ENCODE results near the gene HLA-DPA1.
"Not testable (repeated sequence)": the region's sequence is repeated elsewhere in the genome, so short reads cannot be mapped to it uniquely, and the experiment has no call there.

Gene HLA-DPA1

DNA sequence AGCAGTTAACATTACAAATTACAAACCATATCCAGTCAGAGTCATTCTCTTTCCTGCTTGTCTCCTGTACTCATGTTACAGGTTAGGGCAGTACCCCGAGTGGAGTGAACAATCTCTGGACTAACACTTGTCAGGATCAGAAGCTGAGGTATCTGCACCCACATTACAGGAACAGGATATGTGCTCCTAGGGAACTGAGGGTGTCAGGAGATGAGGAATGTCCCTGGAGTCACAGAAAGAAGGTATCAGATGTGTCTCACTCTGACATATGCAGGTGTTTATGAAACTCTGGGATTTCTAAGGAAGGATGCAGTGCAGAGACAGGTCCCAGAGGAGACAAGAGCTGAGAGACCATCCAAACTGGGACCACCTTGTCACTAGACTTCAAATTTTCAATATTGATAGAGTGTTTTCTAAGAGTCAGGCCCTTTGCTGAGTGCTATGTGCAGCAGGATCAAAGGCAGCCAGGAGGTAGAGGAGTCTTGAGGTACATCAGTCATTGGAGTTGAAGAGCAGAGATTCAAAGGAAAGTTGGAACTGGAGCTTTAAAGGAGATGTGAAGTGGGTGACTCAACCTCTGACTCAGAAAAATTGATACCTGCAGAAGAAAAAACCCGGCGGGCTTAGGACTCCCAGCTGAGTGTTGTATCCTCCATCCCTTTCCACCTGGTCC is 14.9 kb upstream of the HLA-DPA1 start:
- DNase-seq, result no peak

DNA sequence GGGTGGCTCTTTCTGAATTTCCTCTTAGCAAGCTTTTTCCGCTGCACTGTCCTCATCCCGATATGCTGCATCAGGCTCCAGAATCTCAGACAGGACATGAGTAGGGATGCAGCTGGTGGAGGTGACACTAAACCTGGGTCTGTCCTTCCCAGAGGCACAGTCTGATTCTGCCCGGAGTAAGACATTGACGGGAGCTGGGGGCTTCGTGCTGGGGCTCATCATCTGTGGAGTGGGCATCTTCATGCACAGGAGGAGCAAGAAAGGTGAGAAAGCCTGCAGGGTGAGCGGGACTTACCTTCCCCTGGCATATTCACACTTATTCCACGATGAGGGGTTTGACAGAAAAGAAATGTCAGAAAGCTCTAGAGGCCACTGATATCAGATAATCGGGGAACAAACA is 12.2 kb upstream of the HLA-DPA1 start:
- DNase-seq, result no peak

DNA sequence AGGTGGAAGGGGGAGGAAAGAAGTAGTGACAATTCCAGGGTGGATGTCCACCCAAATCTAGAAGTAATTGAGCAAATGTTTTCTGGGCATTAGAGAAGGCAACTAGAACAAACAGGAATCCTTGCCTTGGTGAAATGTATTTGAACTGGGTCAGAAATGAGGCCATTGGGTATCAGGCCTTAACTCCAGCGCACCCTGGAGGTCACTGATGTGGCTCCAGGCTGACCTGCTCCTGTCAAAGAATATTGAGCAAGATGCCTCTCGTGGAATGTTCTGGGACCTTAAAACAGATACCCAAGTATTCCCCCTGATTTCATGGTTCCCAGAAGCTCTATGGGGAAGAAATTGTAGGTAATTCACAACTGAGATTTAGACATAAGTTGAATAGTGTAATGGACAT is 9.3 kb upstream of the HLA-DPA1 start:
- DNase-seq, result peak; percentile 60

DNA sequence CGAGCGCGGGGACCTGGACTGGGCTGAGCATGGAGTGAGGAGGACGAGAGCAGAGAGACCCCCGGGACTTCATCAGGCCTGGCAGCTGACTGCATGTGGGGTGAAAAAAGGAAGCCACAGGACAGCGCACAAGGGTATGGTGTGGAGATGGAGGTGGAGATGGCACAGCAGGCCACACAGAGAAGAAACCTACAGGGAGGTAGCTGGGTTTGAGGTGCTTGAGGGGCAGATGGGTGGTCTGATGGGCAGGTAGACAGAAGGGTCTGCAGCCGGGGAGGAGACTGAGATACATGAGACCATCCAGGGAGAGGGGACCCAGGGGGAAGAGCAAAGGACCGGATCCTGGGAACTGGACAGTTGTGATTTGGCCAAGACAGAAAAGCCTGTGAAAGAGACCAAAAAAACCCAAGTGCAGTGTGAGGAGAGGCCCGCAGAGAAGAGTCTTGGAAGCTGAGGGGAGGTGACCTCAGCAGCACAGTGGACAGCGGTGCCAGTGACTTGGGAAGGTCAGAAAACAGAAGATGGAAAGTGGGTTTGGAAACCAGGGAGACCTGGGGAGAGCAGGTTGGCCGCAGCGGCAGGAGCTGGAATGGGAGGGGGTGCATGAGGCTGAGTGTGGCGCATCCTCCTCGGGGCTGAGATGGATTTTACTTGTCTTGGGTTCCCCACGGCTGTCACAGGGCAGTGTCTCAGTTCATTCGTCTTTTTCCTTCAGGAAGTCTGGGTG is 7.8 kb upstream of the HLA-DPA1 start:
- DNase-seq, result no peak

DNA sequence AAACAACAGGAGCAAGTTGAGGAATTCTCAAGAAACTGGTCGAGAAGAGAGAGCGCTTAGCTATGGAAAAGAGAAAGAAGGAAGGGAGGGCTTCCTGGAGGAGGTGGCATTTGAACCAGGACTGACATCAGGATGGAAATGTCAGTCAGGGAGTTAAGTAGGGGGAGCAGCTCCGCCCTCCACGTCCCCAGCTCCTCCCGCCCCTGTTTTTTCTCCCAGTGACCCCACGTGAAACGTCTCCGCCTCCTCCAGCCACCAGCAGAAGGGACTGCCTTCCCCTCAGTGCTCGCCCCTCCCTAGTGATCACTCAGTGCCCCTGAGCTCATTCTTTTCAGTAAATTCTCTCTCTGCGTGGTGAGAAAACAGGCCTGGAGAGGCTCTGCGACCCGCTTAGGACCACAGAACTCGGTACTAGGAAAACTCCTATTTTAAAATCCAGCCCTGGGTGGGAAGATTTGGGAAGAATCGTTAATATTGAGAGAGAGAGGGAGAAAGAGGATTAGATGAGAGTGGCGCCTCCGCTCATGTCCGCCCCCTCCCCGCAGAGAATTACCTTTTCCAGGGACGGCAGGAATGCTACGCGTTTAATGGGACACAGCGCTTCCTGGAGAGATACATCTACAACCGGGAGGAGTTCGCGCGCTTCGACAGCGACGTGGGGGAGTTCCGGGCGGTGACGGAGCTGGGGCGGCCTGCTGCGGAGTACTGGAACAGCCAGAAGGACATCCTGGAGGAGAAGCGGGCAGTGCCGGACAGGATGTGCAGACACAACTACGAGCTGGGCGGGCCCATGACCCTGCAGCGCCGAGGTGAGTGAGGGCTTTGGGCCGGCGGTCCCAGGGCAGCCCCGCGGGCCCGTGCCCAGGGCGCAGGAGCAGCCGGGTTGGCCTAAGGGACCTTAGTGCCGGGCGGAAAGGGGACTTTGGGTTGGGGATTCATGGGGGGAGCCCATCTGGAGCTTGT is 7.0 kb upstream of the HLA-DPA1 start:
- DNase-seq, result peak; percentile 67

DNA sequence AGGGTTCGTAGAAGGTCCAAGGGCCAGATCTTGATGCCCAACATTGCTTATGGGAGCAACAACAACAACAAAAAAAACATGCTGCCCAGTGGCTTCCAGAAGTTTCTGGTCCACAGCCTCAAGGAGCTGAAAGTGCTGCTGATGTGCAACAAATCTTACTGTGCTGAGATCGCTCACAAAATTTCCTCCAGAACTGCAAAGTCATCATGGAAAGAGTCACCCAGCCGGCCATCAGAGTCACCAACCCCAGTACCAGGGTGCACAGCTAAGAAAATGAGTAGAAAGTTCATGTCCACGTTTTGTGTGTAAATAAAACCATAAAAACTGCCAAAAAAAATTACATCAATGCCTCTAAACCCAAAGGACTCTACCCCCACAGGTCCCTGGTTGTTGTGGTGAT is 6.1 kb upstream of the HLA-DPA1 start:
- no peak for DNase-seq

DNA sequence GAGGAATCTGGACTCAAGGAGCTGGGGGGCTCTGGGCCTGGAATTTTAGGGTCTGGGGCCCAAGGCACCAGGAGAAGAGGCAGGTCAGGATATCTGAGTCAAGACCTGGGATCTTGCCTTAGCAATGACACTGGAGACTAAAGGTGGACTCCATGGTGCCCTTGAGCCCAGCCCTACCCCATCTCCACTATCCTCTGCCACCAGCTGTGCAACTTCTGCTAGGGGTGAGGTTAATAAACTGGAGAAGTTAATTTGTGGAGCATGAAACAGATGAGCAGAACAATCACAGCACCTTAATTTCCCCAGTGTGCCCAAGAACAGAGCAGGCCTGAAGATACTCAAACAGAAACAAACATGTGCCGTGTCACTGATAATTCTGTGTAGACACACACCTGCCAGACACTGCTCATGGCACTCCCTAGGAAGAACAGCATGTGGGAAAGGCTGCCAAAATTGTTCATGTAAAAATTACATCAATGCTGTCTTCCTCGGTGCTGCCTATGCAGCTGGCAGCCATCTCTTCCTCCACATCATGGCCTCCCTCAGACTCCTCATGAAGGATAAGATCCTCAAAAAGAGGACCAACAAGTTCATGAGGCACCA is 5.6 kb upstream of the HLA-DPA1 start:
- DNase-seq, result no peak

DNA sequence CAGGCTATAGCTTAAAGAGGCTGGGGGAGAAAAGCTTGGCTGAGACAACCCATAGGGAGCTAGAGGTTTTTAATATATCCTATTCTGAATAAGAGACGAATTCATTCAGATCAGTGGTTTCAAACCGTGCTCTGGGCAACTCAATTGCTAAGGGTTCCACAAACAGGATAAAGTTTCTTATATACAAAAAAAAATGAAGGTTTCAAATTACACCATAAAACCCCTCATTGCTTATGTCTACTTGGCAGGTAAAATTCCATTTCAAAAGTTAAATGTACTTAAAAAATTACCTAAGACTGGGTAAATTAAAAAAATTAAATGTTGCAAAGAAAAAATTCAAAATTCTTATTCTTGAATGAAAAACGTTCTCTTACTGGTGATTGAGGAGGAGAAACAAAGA is 5.0 kb upstream of the HLA-DPA1 start:
- no peak for DNase-seq

DNA sequence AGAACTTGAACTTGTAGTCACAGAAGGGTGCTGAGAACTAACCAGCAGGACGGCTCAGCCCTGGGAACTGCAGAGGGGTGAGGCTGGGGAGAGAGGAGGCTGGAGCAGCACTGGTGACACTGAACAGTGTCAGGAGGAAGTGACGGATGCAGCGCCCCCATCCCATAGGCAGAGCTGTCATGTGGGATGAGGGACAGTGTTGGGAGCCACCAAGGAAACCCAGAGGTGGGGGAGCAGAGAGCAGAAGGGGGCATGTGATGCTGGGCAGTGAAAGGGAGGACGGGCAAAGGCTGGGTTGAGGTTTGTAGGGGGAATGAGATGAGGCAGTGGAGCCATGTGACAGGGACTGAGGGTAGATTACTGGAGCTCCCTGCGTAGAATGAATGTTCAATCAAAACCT is 4.5 kb upstream of the HLA-DPA1 start:
- no peak for DNase-seq

DNA sequence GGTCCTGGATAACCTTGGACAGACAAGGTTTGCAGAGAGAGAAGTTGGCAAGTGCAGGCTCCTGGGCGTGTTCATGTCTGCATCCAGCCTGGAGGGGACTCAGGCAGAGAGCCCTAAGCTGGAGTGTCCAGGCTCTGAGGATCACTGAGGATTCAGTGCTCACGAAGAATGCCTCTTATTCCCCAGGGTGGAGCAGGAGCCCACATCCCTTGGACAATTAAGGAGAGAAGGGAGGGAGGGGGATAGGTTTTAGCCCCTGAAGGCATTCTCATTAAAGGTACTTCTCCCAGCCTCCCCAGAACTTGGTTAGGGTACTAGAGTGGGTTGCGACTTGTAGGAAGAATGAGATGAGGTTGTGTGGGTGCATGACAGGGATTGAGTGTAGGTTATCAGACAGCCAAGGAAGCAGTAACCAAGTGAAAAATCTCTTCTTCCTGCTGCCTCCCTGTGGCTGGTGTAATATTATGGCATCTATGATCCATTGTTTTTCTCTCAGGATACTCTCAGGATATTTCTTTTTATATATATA is 3.0 kb upstream of the HLA-DPA1 start:
- no peak for DNase-seq

DNA sequence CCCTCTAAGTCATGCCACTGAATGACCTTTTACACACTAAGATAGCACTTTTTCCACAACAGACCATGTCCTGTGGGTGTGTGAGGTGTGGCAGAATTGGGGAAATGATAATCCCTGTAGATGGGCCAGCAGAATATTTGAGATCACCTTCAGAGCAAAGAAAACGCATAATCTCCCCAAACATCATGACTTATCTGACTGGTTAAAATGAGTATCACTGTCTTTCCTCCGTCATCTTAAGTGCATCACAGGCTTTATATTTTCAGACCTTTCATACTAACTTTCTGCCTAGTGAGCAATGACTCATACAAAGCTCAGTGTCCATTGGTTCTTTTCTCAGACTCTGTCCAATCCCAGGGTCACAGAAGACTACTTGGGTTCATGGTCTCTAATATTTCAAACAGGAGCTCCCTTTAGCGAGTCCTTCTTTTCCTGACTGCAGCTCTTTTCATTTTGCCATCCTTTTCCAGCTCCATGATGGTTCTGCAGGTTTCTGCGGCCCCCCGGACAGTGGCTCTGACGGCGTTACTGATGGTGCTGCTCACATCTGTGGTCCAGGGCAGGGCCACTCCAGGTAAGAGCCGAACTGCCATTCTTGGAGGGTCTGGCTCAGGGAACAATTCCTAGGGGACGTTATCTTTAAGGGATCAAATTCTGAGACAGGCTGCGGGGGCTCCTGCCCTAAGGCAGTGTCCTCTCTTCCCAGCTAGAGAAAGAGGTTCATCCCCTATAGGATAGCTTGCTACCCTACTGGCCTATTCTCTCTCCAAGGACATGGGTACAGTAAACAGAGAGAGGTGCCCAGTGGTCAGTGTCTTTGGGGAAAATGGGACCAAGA is 2.3 kb upstream of the HLA-DPA1 start, which contains the start of gene HLA-DPB1:
TSS of gene HLA-DPB1 (plus strand) at position 423 of the 838 bp plus-strand sequence. CDS start at position 475, 52 bp downstream.
- peak; percentile 81 for DNase-seq

DNA sequence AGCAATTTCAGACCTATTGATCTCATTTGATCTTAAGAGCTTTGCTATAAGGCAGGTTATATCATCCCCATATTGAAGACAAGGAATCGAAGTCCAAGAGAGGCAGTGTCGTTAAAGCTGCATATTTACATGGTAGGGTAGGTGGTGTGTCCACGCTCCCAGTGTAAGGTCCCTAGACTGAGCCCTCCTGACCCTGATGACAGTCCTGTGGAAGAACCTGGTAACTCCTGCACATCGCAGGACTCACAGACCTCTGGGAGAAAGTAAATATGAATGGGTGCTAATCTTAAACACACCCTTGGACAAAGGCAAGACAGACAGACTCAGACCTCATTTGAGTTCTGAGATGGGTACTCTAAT is 1.7 kb upstream of the HLA-DPA1 start:
- DNase-seq, result no peak

DNA sequence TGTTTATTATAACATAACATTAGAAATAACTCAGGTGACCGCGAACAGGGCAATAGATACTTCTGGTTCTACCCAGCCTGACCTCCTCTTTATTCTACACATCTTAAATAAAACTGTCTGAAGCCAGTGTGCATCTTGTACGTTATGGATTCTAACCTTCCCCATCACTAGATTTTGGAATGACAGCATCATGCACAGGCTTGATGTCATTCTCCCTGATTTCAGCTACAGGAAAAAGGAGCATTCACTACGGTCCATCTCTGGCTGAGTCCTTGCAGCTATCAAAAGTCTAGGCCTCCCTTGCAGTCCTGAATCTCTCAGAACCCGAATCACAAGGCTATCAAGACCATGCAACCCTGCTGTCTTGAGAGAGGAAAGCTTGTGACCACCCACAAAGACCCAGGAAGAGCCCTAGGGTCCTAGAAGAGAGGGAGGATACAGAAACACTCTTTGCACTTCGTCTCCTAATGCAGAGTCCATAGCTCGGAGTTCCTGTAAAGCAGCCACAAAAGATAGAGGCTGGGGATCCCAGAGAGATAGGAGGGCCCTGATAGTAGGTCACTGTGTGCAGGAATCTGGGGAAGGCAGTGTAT is 845 bp downstream of the HLA-DPA1 start:
- DNase-seq, result no peak

DNA sequence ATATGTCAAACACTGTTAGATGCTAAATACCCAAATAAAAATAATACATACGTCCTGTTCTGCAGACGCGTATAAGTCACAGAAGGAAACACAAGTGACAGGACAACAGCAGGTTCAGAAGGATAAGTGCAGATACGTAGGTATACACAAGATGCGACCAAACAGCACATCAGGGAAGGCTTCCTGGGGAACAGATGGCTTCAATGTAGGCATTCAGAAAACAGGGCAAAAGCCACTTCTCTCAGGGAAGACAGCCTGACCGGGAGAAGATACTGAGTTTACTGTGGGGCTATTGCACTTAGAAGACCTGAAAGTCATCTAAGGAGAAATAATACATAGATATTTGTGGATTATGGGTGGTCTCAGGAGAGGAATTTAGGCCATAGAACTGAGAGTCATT is 1.9 kb downstream of the HLA-DPA1 start:
- no peak for DNase-seq

DNA sequence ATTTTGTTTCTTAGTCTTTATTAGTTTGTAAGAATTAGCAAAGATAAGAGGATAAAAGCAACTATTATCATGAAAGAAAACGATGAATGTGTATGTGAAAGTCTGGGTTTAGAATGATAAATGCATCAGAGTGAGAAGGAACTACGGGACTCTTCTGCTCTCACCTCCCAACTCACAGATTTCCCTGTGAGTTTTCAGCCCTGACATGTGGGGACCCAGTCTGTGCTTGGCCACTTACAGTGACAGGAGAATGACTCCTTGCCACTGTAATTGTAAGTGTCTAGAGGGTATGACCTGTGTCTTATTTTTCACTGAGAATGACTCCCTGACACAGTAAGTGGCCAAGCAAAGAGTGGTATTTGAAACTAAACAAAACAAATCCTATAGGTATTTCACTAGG is 2.5 kb downstream of the HLA-DPA1 start:
- DNase-seq, result no peak

DNA sequence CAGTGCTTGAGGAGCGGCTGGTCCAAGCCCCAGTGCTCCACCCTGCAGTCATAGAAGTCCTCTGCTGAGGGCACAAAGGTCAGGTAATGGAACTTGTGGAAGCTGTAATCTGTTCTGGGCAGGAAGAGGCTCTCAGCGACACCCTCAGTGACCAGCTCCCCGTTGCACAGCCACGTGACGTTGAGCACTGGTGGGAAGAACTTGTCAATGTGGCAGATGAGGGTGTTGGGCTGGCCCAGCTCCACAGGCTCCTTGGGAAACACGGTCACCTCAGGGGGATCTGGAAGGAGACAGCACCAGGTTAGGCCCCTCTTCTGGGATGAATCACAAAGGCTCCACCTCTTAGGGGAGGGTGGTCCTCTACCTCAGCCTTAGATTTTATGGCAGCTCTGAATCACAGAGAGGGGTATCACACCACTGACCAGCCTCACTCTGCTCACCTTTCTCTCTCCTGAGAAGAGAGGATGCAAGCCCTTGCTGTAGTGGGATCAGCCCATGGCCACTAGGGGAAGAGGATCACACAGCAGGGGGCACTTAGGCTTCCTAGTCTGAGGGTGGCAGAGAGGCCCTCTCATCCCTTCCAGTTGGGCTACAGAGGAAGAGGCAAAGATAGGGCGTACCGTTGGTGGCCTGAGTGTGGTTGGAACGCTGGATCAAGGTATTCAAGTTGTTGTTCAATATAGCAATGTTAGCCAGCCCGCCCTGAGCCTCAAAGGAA is 4.3 kb downstream of the HLA-DPA1 start:
- DNase-seq, result no peak

DNA sequence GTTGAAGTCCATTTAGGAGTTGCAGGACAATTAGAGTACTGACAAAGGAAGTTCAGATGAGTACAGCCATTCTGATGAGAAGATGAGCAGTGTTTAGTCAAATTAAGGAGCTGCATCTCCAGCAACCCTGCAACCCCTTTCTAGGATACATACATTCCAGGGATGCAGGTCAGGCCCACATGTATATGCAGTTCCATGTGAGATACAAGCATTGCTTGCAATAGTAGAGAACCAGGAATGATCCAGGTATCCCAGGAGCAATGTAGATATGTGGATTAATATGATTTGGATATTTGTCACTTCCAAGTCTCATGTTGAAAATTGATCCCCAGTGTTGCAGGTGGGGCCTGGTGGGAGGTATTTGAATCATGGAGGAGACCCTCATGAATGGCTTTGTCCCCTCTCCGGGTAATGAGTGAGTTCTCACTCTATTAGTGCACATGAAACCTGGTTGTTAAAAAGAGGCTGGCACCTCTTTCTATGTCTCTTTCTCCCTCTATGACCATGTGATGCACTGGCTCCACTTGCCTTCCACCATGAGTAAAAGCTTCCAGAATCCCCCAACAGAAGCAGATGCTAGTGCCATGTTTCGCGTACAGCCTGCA is 6.4 kb downstream of the HLA-DPA1 start:
- DNase-seq, result no peak

DNA sequence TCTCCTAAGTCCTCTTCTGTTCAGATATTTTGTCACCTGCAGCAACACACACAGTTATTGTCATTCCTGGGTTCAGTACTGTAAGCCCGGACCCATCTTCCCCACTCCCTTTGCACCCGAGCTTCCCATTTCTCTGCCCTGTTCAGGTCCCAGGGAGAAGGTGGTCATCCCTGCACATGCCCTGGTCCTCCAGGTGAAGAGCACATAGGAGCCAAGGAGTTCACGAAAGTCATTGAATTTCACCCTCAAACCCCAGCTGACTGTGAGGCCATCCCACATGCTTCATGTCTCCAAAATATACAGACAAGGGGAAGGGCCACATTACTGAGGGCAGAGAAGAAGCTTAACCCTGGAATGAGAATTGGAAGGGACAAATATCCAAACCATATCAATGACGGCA is 8.1 kb downstream of the HLA-DPA1 start:
- no peak for DNase-seq

DNA sequence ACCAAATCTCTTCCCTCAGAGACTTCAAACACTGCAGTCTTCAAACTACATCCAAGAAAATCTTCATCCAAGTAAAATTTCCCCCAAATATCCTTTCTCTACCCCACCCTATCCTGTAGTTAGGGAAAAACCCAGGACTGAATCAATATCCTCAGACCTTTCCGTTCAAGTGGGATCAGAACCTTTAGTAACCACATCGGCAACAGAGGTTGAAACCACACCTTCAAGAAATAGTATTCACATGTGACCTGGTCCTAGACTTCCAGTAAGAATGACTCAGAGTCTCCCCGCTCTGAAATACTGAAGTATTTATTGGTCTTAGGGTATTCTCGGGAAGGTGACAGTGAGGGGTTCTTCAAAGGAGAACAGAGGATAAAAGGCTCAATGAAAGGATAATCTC is 8.7 kb downstream of the HLA-DPA1 start:
- no peak for DNase-seq

DNA sequence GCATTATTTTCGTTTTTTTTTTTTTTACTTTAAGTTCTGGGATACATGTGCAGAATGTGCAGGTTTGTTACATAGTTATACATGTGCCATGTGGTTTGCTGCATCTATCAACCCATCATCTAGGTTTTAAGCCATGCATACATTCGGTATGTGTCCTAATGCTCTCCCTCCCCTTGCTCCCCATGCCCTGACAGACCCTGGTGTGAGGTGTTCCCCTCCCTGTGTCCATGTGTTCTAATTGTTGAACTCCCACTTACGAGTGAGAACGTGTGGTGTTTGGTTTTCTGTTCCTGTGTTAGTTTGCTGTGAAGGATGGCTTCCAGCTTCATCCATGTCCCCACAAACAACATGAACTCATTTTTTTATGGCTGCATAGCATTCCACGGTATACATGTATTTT is 10.0 kb downstream of the HLA-DPA1 start:
- DNase-seq, result not testable (repeated sequence)

All from hematopoietic multipotent progenitor cell treated with erythropoietin and hydrocortisone succinate and interleukin-3 and kit ligand, for 8 days (in vitro differentiated cells).